ENCODE data around the gene PIK3AP1. TPM values are rescaled to one million over a fixed set of nuclear protein-coding genes. Genes with fewer than 3 reads are reported as not detected.
"Not testable (repeated sequence)": the region's sequence is repeated elsewhere in the genome, so short reads cannot be mapped to it uniquely, and the experiment has no call there.

PIK3AP1 gene
- total and polyA plus RNA-seq, 10 donors = 59.8 to 256 (median 183) TPM

GRCh38 chr10:96756111-96756903 is 36.0 kb upstream of the PIK3AP1 start:
- 76 to 82% (median 79%) methylated on average over 5 of the region's 5 CpGs for WGBS, 5 donors
- Histone ChIP-seq H3K9me3 (no peaks in the 10 kb centered on the region), H3K27ac (peak overlapping the region in 5 of 8 donors; percentile 20 to 64 (median 59)), H3K27me3 (replicated peaks in 1 of 7) (no peaks in the 10 kb centered on the region), H3K4me3 (no peak overlapping the region), H3K4me1 (peaks cover 13 to 58% (median 39%) of the 10 kb centered on the region in 6 donors), H3K36me3 (no peaks in the 10 kb centered on the region)
- no peak for DNase-seq
- intact Hi-C loops (cut with DNase I; ENCODE audit: low total_unique reads) = no loop called here
- TF ChIP-seq POLR2A (IDR thresholded peaks at IDR 0.05) = no peak
- TF ChIP-seq POLR2AphosphoS5 (IDR thresholded peaks at IDR 0.05) = no peak
- TF ChIP-seq, protein P1, sequence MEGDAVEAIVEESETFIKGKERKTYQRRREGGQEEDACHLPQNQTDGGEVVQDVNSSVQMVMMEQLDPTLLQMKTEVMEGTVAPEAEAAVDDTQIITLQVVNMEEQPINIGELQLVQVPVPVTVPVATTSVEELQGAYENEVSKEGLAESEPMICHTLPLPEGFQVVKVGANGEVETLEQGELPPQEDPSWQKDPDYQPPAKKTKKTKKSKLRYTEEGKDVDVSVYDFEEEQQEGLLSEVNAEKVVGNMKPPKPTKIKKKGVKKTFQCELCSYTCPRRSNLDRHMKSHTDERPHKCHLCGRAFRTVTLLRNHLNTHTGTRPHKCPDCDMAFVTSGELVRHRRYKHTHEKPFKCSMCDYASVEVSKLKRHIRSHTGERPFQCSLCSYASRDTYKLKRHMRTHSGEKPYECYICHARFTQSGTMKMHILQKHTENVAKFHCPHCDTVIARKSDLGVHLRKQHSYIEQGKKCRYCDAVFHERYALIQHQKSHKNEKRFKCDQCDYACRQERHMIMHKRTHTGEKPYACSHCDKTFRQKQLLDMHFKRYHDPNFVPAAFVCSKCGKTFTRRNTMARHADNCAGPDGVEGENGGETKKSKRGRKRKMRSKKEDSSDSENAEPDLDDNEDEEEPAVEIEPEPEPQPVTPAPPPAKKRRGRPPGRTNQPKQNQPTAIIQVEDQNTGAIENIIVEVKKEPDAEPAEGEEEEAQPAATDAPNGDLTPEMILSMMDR (IDR thresholded peaks at IDR 0.05 in 8 of 11, conservative IDR thresholded peaks at IDR 0.05 in 3 of 11) = no peak

- DNase-seq = no peak
- H3K4me3 ChIP-seq = no peak overlapping the region
- no peaks in the 10 kb centered on the region for H3K9me3 ChIP-seq
- 73 to 95% (median 85%) methylated on average over 1 of the region's 1 CpG for WGBS, 5 donors
- H3K27me3 ChIP-seq (replicated peaks in 1 of 7) = no peaks in the 10 kb centered on the region
- intact Hi-C loops (cut with DNase I; ENCODE audit: low total_unique reads) = no loop called here
- no peaks in the 10 kb centered on the region for H3K36me3 ChIP-seq
- H3K4me1 ChIP-seq = peaks cover 13 to 58% (median 42%) of the 10 kb centered on the region in 6 donors
- no peak overlapping the region for H3K27ac ChIP-seq
- TF ChIP-seq, protein P1 (IDR thresholded peaks at IDR 0.05 in 8 of 11, conservative IDR thresholded peaks at IDR 0.05 in 3 of 11) = no peak
- TF ChIP-seq POLR2AphosphoS5 (IDR thresholded peaks at IDR 0.05) (no peak), POLR2A (IDR thresholded peaks at IDR 0.05) (no peak)
Observed at GRCh38 chr10:96753956-96754355, 33.6 kb upstream of the PIK3AP1 start.

- TF ChIP-seq POLR2AphosphoS5 (IDR thresholded peaks at IDR 0.05) (no peak), POLR2A (IDR thresholded peaks at IDR 0.05) (no peak)
- TF ChIP-seq, protein P1 (IDR thresholded peaks at IDR 0.05 in 8 of 11, conservative IDR thresholded peaks at IDR 0.05 in 3 of 11) = no peak
- no peak overlapping the region for H3K4me3 ChIP-seq
- WGBS, 5 donors = 72 to 92% (median 82%) methylated on average over 4 of the region's 4 CpGs
- H3K27ac ChIP-seq = no peak overlapping the region
- no peaks in the 10 kb centered on the region for H3K36me3 ChIP-seq
- H3K27me3 ChIP-seq (replicated peaks in 1 of 7) = no peaks in the 10 kb centered on the region
- peaks cover 0 to 58% (median 41%) of the 10 kb centered on the region in 6 donors for H3K4me1 ChIP-seq
- H3K9me3 ChIP-seq = no peaks in the 10 kb centered on the region
- intact Hi-C loops (cut with DNase I; ENCODE audit: low total_unique reads) = no loop called here
- DNase-seq = no peak
Observed at GRCh38 chr10:96752375-96752774, 32.1 kb upstream of the PIK3AP1 start.

DNA sequence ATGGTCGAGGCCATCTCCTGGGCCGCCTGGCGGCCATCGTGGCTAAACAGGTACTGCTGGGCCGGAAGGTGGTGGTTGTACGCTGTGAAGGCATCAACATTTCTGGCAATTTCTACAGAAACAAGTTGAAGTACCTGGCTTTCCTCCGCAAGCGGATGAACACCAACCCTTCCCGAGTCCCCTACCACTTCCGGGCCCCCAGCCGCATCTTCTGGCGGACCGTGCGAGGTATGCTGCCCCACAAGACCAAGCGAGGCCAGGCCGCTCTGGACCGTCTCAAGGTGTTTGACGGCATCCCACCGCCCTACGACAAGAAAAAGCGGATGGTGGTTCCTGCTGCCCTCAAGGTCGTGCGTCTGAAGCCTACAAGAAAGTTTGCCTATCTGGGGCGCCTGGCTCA is 30.0 kb upstream of the PIK3AP1 start:
- H3K27me3 ChIP-seq (replicated peaks in 1 of 7) = not testable (repeated sequence)

More for the DNA sequence above, 30.0 kb upstream of the PIK3AP1 start:
- H3K36me3 ChIP-seq; DNase-seq; H3K9me3 ChIP-seq; intact Hi-C loops (cut with DNase I; ENCODE audit: low total_unique reads); H3K27ac ChIP-seq; H3K4me3 ChIP-seq: not testable (repeated sequence)
- H3K4me1 ChIP-seq = peaks cover 0 to 53% (median 32%) of the 10 kb centered on the region in 6 donors
- whole genome bisulfite sequencing, 5 donors = 96 to 98% (median 97%) methylated on average over 21 to 23 of the region's 24 CpGs
